WERI-Rb-1 (cell line): ENCODE measurements around the gene VSX2.

Experiments used
- DNase-seq: peaks from one replicate; pipeline ENCODE4 v3.0.0-alpha.2; 2020
- H3K27ac ChIP-seq: fragments of 250-450 bp; sonication (Bioruptor Pico); 2 replicates; pipeline ENCODE4 v1.5.1; 2020; ENCODE audit warnings: mild to moderate bottlenecking, moderate library complexity
- H3K27me3 ChIP-seq: fragments of 250-450 bp; sonication (Bioruptor Pico); 2 replicates; pipeline ENCODE4 v1.5.1; 2021; ENCODE audit warnings: mild to moderate bottlenecking, low read depth, moderate library complexity; ENCODE audit not compliant: insufficient read depth, severe bottlenecking
- H3K36me3 ChIP-seq: fragments of 250-450 bp; sonication (Bioruptor Pico); 2 replicates; pipeline ENCODE4 v1.5.1; 2020; ENCODE audit warnings: mild to moderate bottlenecking, moderate library complexity
- H3K4me3 ChIP-seq: 2 replicates; pipeline ENCODE4 v1.5.1; 2011; ENCODE audit warnings: low read depth, mild to moderate bottlenecking, control low read depth, low read length
- H3K9me3 ChIP-seq: fragments of 250-450 bp; sonication (Bioruptor Pico); 2 replicates; pipeline ENCODE4 v1.5.1; 2021; ENCODE audit warnings: mild to moderate bottlenecking, moderate library complexity; ENCODE audit not compliant: severe bottlenecking
- CTCF ChIP-seq: IDR thresholded peaks from 2 replicates; pipeline ENCODE4 v1.5.1; 2011; ENCODE audit warnings: low read depth, mild to moderate bottlenecking, control low read depth, inconsistent platforms, low read length

Gene VSX2

DNA sequence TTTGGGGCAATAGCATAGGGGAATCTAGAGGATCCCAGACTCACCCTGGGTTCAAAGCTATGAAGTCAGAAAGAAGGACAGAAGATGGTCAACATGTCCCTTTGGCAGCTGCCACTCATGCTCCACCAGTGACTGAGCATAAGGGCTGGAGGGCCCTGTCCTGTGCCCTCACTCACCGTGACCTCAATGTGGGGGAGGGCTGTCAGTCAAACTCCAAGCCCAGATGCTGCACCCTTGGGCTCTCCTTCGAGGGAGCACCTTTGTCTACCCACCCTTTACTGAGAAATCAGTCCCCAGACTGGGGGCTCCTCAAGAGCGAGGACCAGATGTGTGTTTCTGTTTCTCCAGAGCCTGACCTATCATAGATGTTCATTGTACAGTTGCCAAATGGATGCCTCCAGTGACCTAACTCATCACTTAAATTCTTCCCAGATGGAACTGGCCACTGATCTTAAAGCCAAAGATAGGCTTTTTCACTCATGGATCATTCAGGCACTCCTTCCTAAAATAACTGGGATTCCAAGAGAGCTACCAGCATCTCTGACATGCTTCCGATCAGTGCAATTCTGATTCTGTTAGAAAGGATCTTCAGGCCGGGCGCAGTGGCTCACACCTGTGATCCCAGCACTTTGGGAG lies 27.2 kb upstream of the VSX2 start:
- H3K36me3 ChIP-seq: no peaks in the 10 kb centered on the region
- no peaks in the 10 kb centered on the region for H3K27me3 ChIP-seq
- no peak for DNase-seq
- H3K9me3 ChIP-seq: no peaks in the 10 kb centered on the region
- no peak overlapping the region for H3K27ac ChIP-seq
- no peak overlapping the region for H3K4me3 ChIP-seq
- TF ChIP-seq CTCF: no peak

DNA sequence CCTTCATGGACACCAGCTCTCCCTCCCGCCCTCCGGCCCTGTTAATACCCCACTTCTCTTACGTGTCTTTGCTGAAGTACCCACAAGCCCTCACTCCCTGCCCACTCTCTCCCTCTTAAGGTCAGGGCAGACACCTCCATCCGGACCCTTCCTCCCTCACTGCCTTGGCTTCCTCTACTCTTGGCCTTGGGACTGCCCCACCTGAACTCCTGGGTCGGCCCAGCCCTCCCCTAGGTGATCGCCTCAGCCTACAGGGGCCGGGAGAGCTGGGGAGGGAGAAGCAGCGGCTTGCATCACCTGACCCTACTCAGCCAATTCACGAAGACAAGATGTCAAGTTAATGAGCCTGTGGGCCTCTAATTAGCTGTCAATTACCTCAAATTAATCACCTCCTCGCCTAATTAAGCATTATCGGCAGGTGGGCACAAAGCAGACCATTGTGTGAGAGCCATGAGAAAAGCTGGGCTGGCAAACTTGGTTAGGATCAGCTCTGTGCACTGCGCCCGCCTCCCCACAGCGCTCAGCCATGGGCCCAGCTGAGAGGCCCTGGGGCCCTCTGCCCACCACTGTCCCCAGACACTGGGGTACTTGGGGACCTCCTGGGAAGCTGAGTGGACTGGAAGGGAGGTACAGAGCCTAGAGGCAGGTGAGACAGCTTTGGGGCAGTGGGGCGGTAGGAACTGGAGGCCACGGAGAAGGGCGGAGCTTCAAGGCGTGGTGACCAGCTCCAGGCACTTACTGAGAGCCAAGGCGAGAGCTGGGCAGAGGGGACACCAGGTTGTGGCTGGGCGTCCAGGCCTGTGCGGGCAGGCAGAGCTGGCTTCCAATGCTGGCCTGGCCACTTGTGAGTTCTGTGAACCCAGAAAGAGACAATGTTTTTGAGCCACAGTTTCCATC lies 25.1 kb upstream of the VSX2 start:
- Histone ChIP-seq H3K9me3 (no peaks in the 10 kb centered on the region), H3K27ac (no peak overlapping the region), H3K4me3 (no peak overlapping the region), H3K27me3 (no peaks in the 10 kb centered on the region), H3K36me3 (no peaks in the 10 kb centered on the region)
- TF ChIP-seq CTCF: no peak
- no peak for DNase-seq

GRCh38 chr14:74216671-74217070 lies 22.6 kb upstream of the VSX2 start:
- DNase-seq: no peak
- Histone ChIP-seq H3K4me3 (no peak overlapping the region), H3K27me3 (no peaks in the 10 kb centered on the region), H3K9me3 (no peaks in the 10 kb centered on the region), H3K36me3 (no peaks in the 10 kb centered on the region), H3K27ac (no peak overlapping the region)
- TF ChIP-seq CTCF: no peak

- Histone ChIP-seq H3K9me3 (no peaks in the 10 kb centered on the region), H3K27me3 (no peaks in the 10 kb centered on the region), H3K36me3 (no peaks in the 10 kb centered on the region), H3K4me3 (no peak overlapping the region), H3K27ac (no peak overlapping the region)
- peak; percentile 84 for DNase-seq
- TF ChIP-seq CTCF: peak; percentile 99
These were observed 21.4 kb upstream of the VSX2 start for GRCh38 chr14:74217672-74218448.

DNA sequence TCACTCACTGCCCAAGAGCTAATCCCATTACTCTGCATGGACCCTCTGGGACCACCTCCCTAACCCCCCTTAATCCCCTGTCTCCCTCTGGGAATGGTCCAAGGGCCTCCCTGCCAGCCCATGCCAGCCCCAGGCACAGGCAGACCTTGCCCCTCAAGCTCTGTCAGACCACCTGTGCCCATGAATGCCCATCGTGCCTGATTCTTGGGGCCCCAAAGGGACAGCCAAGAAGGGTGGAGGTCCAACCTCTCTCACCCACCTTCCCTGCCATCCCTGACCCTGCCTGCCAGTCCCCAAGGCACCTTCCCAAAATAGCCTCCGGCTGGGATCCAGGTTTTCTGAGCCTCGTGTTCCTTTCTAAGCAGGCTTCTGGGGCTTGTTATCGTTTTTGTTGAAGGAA lies 20.8 kb upstream of the VSX2 start:
- no peak for TF ChIP-seq CTCF
- Histone ChIP-seq H3K9me3 (no peaks in the 10 kb centered on the region), H3K36me3 (no peaks in the 10 kb centered on the region), H3K4me3 (no peak overlapping the region), H3K27me3 (no peaks in the 10 kb centered on the region), H3K27ac (no peak overlapping the region)
- no peak for DNase-seq
